Stimulated activated CD4-positive, alpha-beta T cell treated with anti-CD3 and anti-CD28 coated beads, Interleukin-2, amount 100 ng/mL, for 48 hours (primary cell): ENCODE data around the gene USF3.

Experiments used
- DNase-seq, 2 donors: peaks; one replicate each; pipeline ENCODE4 v3.0.0-alpha.2; 2020

The USF3 gene

GRCh38 chr3:113695786-113696645, at the start of gene USF3:
USF3 (minus strand) TSS chr3:113696642; CDS start chr3:113674878, 21,764 bp downstream.
- DNase-seq, result peak; percentile 64 to 68

GRCh38 chr3:113745756-113746547, 49.5 kb upstream of the USF3 start, which contains the start of gene NAA50:
NAA50 (minus strand) TSS chr3:113746249; CDS start chr3:113745949, 300 bp downstream.
- DNase-seq, result peak; percentile 90

- peak; percentile 58 to 60 for DNase-seq
Observed at GRCh38 chr3:113744941-113745755, 48.7 kb upstream of the USF3 start.

GRCh38 chr3:113743006-113743630, 46.7 kb upstream of the USF3 start:
- no peak for DNase-seq

- no peak for DNase-seq
Observed at GRCh38 chr3:113741620-113742019, 45.2 kb upstream of the USF3 start.

- no peak for DNase-seq
Observed at GRCh38 chr3:113741086-113741485, 44.6 kb upstream of the USF3 start.

- DNase-seq, result no peak
Observed at GRCh38 chr3:113736548-113737089, 40.2 kb upstream of the USF3 start.

GRCh38 chr3:113731694-113732093, 35.3 kb upstream of the USF3 start:
- DNase-seq, result no peak

- DNase-seq, result no peak
Observed at GRCh38 chr3:113730550-113730949, 34.1 kb upstream of the USF3 start.

GRCh38 chr3:113728661-113729060, 32.2 kb upstream of the USF3 start:
- no peak for DNase-seq

- DNase-seq, result no peak
Observed at GRCh38 chr3:113721636-113722035, 25.2 kb upstream of the USF3 start.

GRCh38 chr3:113719758-113720157, 23.3 kb upstream of the USF3 start:
- DNase-seq, result no peak

GRCh38 chr3:113719294-113719693, 22.9 kb upstream of the USF3 start:
- DNase-seq, result no peak

- no peak for DNase-seq
Observed at GRCh38 chr3:113717818-113718217, 21.4 kb upstream of the USF3 start.

GRCh38 chr3:113717308-113717707, 20.9 kb upstream of the USF3 start:
- no peak for DNase-seq

- DNase-seq, result no peak
Observed at GRCh38 chr3:113714702-113715101, 18.3 kb upstream of the USF3 start.

- no peak for DNase-seq
Observed at GRCh38 chr3:113712129-113712528, 15.7 kb upstream of the USF3 start.

- no peak for DNase-seq
Observed at GRCh38 chr3:113707835-113708234, 11.4 kb upstream of the USF3 start.

- DNase-seq, result peak in 1 of 2 donors; percentile 2
Observed at GRCh38 chr3:113698956-113699355, 2.5 kb upstream of the USF3 start.

- DNase-seq, result no peak
Observed at GRCh38 chr3:113698213-113698742, 1.8 kb upstream of the USF3 start.

- DNase-seq, result no peak
Observed at GRCh38 chr3:113697500-113698090, 1.2 kb upstream of the USF3 start.
